ENCODE measurements around the gene SRGAP2.
"Not testable (repeated sequence)": the region's sequence is repeated elsewhere in the genome, so short reads cannot be mapped to it uniquely, and the experiment has no call there.

DNA sequence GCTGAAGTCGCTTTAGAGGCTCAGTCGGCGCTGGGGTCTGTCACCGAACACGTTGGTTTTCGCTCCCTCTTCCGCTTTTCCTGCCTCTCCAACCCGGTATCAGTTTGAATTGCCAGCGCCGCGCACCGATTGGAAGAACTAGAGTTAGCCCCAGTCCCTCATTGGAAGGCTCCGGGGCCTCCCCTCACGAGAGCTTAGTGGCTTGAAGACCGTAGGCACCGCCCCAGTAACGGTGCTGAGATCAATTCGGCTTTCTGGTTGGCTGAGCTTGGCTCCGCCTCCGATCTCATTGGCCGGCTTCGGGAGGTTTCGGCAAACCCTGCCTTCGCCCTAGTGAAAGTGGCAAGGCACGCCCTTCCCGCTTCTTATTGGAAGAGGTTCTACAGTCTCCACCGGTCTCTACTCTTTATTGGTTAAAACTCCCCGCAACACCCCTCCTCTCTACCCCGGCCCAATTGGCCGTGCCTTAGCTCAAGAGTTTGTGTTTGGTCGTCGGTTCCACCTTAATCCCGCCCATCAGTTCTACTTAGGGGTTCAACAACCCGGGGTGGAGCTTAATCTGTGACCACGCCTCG lies 465 bp upstream of the SRGAP2 start, which contains the start of gene FAM72A:
- TF ChIP-seq, protein P1, sequence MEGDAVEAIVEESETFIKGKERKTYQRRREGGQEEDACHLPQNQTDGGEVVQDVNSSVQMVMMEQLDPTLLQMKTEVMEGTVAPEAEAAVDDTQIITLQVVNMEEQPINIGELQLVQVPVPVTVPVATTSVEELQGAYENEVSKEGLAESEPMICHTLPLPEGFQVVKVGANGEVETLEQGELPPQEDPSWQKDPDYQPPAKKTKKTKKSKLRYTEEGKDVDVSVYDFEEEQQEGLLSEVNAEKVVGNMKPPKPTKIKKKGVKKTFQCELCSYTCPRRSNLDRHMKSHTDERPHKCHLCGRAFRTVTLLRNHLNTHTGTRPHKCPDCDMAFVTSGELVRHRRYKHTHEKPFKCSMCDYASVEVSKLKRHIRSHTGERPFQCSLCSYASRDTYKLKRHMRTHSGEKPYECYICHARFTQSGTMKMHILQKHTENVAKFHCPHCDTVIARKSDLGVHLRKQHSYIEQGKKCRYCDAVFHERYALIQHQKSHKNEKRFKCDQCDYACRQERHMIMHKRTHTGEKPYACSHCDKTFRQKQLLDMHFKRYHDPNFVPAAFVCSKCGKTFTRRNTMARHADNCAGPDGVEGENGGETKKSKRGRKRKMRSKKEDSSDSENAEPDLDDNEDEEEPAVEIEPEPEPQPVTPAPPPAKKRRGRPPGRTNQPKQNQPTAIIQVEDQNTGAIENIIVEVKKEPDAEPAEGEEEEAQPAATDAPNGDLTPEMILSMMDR (IDR thresholded peaks at IDR 0.05), result not testable (repeated sequence)
- not testable (repeated sequence) for TF ChIP-seq EP300 (IDR thresholded peaks at IDR 0.05)
